ENCODE measurements around the gene FAM20C. TPM values are rescaled to one million over a fixed set of nuclear protein-coding genes. Genes with fewer than 3 reads are reported as not detected.

Gene FAM20C
- total RNA-seq, 1 donor from 2014 or later: 0.70 TPM

DNA sequence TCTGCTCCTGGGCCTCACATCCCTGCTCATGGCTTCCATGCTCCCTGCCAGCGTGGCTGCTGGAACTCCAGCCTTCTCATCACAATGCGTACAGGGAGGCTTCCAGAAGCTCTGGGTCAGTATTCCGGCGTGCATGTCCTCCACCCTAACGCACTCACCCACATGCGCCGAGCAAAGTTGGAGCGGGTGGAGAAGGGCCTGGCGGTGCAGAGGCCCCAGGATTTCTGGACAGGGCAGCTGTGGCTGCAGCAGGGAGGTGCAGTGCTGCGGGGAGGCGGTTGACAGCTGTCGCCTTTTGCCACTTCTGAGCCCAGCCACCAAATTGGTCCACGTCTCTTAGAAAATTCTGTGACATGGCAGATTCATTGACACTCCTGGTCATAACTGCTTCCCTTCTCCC is 33.6 kb upstream of the FAM20C start:
- intact Hi-C loops (cut with micrococcal nuclease): no loop called here

DNA sequence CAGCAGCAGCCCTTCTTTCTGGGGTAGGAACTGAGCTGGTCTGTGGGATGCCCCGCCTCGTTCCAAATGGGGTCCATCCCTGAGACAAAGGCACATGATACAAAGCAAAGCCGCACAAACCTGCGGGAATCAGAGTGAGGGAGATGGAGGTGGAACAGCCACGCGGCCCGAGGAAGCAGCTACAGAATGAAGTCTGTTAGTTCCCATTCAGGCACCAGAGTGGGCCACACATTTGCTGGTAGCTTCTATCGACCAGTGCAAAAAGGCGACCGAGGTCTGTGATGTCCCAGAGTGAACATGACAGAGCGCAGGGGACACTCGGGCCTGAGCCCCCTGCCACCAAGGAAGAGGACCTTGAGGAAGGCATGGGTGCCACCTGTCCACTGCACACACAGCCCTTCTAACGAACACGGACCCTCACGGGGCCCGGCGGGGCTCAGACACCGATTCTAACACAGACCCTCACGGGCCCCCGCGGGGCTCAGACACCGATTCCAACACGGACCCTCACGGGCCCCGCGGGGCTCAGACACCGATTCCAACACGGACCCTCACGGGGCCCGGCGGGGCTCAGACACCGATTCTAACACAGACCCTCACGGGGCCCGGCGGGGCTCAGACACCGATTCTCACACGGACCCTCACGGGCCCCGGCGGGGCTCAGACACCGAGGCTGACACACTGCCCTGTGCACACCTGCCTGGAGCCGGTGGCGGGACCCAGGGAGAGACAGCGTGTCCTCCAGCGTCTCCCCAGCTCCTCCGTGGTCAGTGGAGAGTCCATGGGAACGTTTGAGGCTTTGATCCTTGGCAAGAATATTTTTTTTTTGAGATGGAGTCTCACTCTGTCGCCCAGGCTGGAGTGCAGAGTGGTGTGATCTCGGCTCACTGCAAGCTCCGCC is 32.8 kb upstream of the FAM20C start:
- intact Hi-C loops (cut with micrococcal nuclease): no loop called here

DNA sequence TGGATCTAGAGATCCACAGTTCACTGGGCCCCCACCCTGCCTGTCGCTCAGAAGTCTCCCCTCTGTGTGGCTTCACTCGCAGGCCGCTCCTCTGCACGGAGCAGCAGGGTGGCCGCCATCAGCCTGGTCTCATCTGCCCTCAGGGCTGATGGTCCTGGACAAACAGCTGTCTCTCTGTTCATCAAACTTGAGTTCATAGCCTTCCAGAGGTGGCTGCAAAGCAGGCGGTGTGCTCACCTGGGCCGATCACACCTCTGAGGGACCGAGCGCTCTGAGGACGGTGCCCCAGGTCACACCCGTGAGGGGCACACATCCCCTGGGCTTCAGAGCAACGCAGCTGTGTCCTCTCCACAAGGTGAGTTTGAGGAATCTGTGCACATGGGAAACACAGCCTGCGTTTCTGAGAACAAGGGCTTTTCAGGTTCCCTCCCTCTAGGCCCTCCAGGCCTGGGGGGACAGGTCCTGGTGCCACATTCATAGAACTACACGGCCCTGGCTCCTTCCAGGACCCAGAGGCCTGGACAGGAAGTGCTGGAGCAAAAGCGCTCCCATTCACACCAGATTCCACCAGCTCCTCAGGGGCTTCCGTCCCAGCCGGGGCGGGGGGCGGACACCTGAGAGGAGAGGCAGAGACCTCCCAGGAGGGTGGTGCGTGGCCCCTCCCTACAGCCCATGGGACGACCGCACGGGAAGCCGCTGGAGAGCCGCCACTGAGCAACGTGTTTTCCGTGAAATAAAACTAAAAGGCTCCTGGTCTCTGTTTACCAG is 31.2 kb upstream of the FAM20C start:
- intact Hi-C loops (cut with micrococcal nuclease): no loop called here

DNA sequence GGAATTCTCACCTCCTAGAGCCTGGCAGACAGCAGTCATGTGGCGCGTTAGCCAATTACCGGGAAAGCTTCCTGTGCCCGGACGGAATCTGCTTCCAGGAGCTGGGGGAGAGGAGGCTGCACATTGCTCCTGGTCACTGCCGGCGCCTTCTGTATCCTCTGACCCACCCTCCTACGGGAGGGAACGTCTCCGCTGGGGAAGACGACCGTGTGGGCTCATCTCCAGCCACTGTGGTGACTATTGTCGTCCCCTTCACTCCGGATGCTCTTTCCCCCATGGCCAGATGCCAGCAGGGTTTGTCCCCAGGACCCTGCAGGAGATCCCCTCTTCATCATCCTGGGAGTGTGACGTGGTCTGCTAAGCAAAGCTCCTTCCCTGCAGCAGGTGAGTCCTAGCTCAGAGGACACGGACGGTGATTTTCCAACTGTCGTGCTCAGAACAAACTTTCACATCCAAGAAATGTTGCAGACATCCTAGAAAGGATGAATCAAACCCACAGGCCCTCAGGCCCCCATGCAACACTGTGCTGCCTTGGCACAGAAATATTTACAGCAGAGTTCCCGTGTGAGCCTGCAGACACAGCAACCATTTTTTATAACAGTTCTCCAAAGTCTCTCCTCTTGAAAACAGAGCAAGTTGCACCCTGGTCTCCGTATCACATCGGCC is 29.6 kb upstream of the FAM20C start:
- intact Hi-C loops (cut with micrococcal nuclease): no loop called here

DNA sequence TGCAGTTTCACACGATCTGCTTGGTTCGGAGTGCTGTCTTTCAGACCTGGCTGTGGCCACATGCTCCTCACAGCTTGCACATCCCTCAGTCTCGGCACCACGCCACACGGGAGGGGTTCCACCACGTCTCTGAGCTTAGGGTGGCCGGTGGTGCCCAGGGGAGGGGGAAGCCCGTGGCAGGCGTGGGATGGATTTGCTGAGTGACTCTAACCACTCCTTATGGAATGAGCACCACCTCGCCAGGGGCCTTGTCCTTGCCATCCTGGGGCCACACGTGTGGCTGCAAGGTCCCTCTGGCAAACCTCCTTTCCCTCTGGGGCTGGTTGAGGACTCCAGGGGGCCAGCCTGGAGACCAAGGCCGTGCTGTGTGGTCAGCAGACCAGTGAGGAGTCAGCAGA is 29.1 kb upstream of the FAM20C start:
- intact Hi-C loops (cut with micrococcal nuclease): no loop called here

DNA sequence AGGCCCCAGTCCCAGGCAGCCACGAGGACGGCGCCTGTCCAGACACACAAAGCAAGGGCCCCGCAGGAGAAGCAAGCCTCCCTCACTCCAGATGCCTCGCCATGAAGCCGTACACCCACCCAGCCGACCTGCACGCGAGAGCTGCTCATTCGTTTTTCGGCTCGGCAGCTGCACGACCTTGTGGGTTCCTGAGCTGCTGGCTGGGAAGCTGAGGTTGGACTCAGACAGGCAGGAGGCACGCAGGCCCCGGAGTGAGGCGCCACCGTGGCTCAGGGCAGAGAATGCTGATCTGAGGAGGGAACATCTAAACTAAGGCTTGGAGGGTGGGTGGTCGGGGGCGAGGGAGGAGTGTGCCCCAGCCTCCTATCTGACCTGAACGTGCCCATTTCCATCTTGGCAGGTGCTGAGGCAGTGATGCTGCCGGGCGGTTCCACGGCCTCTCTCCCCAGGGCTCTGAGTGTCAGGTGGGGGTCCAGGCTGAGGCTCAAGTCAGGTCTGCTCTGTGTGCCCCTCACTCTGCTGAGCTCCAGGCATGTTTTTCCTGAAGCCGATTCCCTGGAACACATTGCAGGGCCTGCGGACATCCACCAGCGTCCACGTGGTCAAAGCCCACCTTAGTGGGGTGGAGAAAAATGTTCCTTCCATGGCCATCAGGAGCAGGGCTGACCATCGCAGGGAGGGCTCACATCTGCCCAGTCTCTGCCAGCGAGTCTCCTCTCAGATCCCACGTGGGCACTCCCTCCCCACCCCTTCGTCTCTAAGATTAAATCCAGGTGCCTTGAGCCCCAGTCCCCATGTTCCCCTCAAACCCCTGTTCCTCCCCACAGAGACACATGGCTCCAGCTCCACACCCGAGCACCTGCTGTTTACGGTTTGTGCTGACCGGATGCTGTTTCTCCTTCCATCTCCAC is 28.1 kb upstream of the FAM20C start:
- intact Hi-C loops (cut with micrococcal nuclease): no loop called here

DNA sequence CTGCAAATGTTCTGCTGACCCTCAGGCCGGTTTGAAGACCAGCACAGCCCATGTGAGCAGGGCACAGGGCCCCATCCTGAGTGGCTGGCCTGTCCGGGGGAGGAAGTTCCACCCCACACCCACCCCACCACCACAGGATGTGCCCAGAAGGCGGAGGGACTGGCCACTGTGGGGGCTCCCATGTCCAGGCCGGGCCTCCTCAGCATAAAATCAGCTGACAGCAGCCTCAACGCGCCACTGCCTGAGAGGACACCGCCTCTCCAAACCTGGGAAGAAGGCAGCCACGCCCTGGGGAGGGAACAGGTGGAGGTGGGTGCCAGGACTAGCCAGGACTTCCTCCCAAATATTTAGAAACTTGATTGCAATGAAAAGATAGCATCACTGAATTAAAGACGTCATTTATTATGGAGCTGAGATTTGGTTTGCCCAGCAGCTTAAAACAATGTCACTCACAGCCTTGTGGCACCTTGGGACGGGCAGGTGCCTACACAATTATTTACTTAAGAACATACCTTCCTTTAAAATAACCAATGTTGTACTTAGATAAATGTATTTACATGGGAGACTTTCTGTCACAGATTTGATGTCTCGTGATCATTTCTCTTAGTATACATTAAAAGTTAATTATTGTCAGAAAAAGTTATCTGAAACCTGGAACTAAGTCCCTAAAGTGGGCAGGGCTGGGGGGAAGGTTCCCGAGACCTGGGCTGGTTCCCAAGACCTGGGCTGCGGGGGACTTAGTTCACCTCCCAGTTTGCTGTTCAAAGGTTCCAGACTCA is 27.3 kb upstream of the FAM20C start:
- intact Hi-C loops (cut with micrococcal nuclease): no loop called here

DNA sequence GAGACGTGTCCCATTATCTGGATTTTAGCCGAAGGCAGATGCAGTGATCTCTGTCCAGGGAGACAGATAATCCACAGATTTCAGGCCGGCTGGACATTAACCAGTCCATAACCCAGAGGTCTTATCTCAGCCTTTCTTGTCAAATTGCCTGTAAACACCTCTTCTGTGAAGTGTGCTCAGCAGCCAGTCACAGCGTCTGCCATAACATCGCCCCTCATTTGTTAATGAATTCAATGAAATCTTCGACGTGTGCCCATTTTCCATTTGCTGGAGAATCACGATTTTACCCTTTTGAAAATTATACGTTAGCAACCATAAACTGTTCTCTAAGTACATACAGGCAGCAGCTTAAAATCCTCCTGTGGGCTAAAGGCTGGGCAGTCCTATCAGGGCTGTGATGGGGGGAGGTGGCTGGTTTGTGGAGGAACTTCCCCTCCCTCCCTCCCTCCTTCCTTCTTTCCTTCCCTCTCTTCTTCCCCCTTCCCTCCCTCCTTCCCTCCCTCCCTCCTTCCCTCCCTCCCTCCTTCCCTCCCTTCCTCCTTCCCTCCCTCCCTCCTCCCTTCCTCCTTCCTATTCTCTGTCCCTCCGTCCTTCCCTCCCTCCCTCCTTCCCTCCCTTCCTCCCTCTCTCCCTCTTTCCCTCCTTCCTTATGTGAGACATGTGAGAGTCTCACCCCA is 26.6 kb upstream of the FAM20C start:
- intact Hi-C loops (cut with micrococcal nuclease): no loop called here

DNA sequence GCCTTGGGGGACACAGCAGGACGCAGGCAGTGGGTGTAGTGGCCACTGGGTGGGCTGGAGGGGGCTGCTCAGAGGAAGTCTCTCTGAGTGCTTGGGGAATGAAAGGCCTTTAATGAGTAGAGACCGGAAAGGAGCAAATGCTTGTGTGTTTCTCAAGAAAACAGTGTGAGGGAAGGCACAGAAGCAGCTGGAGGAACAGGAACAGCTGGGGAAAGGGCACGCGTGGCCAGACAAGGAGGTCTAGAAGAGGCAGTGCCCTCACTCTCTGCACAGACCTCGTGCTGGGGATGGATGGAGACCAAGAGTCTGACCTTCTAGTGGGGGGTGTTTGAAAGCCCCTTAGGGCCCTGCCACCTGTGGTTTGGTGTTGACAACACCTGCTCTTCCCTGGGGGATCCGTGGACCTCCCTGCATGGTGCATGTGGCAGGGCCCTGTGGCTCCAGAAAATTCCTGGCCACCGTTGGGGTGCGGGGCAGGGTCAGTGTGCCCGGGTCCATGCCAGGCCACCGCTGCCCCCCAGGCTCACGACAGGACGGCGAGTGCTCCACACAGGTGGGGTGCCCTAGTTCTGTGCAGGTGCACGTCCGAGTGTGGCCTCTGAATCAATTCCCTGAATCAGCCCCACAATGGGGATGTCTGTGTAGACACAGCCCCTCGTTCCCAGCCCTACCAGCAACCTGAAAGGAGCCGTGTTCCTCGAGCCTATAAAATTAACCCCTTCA is 25.9 kb upstream of the FAM20C start:
- intact Hi-C loops (cut with micrococcal nuclease): no loop called here

DNA sequence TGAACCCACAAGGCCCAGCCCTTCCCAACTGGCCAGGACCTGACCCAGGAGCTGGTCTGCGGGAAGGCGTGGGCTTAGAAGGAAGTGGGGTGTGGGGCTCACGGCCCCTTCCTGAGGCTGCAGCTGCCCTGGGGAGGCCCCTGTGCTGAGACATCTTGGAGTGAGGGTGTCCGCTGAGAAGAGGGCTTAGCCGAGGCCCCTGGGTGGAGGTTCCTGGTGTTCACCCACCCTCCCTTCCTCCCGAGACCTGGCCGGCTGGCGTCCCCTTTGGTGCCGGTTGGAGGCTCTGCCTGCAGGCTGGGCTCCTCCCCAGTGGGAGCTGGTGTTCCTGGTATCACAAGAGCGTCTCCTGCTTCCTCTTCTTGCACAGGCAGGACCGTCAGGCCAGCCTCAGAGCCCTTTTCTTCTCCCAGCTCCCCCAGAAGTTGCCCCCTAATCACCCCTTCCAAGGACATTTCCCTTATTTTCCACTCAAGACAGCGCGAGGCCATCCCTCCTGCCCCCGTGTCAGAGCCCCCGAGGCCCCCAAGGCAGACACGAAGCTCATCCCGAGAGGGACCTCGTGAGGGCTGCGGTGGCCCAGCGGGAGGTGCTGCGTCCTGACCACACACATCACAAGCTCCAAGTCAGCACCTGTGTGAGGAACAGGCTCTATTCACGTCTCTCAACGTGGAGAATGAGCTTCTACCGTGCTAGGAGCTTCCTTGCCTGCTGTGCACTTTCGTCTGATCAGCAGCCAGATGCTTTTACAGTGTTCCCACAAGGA is 25.1 kb upstream of the FAM20C start:
- intact Hi-C loops (cut with micrococcal nuclease): no loop called here

DNA sequence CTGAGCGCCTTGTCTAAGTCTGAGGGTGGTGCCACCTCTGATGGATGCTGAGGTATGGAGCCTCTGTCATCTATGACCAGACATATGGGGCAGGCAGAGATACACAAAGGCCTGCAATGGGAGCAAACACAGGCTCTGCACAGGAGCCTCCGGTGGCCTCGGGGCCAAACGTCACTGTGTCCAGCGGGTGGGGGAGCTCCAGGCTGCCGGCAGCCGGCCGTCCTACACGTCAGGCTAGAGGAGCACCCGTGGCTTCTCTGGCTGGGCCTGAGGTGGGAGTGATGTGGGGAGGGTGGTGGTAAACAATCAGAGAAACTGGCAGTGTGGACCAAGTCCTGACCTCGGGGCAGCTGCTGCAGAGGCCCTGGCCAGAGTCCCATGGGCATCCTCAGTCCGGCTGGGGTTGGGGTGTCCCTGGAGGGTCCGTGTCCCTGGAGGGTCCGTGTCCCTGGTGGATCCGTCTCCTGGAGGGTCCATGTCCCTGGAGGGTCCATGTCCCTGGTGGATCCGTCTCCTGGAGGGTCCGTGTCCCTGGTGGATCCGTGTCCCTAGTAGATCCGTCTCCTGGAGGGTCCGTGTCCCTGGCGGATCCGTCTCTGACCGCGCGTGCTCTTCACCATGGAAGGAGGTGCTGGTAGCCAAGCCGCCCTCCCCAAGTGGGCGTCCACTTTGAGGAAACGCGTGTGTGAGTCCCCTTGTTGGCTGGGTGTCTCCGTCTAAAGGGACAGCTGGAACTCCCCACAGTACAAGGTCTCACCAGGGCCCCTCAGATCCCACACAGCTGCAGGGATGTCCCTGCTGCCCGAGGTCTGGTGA is 24.2 kb upstream of the FAM20C start:
- intact Hi-C loops (cut with micrococcal nuclease): no loop called here

DNA sequence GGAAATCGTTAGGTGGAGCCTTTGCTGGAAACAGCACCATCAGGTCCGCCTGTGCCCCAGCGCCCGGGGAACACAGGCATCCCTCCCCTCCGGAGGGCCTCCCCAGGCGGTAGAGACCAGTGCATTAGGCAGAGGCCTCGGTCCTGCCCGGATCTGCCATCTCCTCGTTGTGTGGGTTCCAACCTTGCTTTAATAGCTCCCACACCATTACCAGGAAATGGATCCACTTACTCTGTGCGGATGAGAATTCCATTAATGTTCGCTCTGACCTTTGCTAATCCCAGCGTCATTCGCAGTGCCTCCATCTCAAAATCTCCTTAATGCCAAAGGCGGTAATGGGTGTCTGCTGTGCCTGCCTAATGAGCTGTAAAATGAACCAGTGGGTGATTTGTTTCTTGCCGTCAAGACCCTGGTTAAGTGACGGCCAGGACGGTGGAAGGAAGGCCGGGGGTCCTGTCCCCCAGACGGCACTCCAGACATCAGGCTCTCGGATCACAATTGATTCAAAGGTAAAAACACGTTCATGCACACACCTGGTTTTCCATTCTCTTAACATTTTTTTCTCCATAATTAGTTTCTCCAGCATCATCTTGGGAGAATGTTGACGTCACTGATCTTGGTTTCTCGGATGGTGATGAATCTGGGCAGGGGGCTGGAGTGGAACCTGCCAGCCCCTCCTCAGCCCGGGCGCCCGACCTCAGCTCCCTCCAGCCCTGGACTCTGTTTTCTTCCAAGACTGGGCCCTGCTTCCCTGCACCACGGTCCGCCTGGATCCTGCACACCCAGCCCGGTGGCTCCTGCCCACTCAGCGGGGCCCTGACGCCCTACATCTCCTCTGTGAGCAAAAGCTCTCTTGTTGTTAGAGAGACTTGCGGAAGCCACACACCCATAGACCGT is 22.8 kb upstream of the FAM20C start:
- intact Hi-C loops (cut with micrococcal nuclease): no loop called here

DNA sequence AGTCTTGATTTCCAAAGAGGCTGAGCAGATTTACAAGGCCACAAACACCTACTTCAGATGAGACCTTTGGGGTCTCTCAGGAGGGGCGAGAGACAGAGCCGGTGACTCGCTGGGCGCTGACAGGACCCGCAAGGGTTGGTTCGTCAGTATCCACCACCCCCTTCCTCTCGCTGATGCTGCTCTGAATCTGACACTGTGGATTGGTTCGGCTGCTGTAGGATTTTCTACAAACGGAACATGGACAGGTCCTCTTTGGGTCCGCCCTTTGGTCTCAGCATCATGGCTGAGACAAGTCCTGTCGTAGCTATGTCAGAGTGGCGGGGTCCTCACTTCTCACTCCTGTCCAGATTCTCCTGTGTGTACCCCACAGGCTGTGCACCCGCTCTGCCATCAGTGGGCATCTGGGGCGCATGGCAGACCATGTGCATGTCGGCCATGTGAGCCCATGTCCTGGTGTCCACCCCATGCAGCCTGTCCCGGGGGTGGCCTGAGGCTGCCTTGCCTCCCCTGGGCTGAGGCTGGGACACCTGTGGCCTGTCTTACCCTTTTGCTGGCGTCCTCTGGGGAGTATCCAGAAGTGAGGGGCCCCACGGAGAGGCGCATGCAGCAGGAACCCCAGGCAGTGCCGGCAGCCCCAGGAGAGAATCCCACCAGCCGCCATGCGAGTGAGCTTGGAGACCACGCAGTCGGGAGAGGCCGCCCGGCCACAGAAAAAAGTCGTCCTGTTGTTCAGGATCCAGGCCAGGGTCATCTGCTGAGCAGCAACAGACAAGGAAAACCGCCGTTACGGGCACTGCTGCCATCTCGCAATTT is 21.6 kb upstream of the FAM20C start:
- intact Hi-C loops (cut with micrococcal nuclease): no loop called here

DNA sequence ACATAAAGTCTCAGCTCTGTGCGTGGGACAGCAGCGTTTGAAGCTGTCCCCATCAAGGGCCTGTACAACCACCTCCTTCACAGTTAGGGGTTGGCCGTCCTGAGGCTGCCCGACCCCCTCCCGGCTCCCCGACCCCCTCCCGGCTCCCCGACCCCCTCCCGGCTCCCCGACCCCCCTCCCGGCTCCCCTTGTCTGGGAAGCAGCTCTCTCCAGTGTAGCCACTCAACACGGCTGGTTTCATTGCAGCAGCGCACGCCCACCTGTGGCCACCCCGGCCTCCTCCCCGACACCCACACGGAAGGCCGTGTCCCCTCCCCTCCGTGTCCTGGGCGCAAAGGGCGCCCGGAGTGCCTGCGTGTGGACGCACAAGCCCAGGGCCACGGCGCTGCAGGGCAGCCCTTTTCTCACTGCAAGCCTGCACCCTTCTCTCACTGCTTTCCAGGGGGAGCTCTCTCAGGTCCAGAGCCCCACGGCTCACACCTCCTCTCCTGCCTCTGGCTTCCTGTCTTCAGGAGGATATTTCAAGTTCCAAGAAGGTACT is 20.9 kb upstream of the FAM20C start:
- intact Hi-C loops (cut with micrococcal nuclease): no loop called here

DNA sequence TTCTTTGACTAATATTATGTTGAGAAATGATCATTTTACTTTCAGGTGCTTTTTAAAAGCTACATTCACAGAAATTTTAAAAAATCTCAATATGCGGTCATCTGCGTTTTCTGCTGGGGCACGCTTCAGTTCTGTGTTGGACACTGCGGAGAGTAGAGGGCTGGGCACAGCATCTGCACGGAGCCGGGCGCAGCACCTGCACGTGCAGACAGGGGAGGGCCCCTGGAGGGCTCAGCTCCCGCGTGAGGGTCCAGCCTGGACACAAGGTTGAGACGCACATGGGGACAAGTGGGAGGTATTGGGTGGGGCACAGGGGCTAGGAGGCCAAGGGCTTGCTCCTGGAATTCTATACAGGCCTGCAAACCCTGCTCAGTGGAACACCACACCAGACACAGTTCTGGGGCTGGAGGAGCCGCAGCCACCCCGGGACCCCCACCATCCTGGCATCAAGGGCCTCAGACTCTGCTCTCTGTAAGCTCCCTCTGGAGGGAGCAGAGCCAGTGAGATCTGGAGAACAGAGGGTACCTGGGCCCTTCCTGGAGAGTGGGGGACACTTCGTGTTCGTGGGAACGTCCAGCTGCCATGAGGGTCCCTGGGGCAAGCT is 20.4 kb upstream of the FAM20C start:
- intact Hi-C loops (cut with micrococcal nuclease): no loop called here
